GM23248 (cell line): ENCODE measurements around the gene ARAP3. TPM values are rescaled to one million over a fixed set of nuclear protein-coding genes. Genes with fewer than 3 reads are reported as not detected.
A peak's percentile ranks its signal among the peaks of the same experiment; 100 is the strongest.
"Not testable (repeated sequence)": the region's sequence is repeated elsewhere in the genome, so short reads cannot be mapped to it uniquely, and the experiment has no call there.

Experiments
- DNase-seq: peaks from one replicate; pipeline ENCODE4 v3.0.0-alpha.2; 2015
- H2AFZ ChIP-seq: fragments of 200-600 bp; sonication (generic); 2 replicates; pipeline ENCODE4 v1.6.1; 2016; ENCODE audit warnings: antibody characterized with exemption
- H3F3A ChIP-seq: fragments of 200-600 bp; sonication (generic); 2 replicates; pipeline ENCODE4 v1.6.1; 2016; ENCODE audit warnings: mild to moderate bottlenecking, antibody characterized with exemption, mixed run types; ENCODE audit not compliant: insufficient read depth
- H3K27ac ChIP-seq: fragments of 200-600 bp; sonication (generic); 2 replicates; pipeline ENCODE4 v1.5.1; 2016; ENCODE audit warnings: mild to moderate bottlenecking
- H3K27me3 ChIP-seq: fragments of 200-600 bp; sonication (generic); replicated peaks from 2 replicates; pipeline ENCODE4 v1.6.1; 2016; ENCODE audit warnings: mild to moderate bottlenecking; ENCODE audit not compliant: insufficient read depth
- H3K36me3 ChIP-seq: fragments of 200-600 bp; sonication (generic); 2 replicates; pipeline ENCODE4 v1.6.1; 2016; ENCODE audit warnings: low read depth, mild to moderate bottlenecking
- H3K4me1 ChIP-seq: fragments of 200-600 bp; sonication (generic); 2 replicates; pipeline ENCODE4 v1.6.1; 2016; ENCODE audit warnings: mild to moderate bottlenecking; ENCODE audit not compliant: insufficient read depth
- H3K4me2 ChIP-seq: fragments of 200-600 bp; sonication (generic); one replicate; pipeline ENCODE4 v1.6.1; 2016; ENCODE audit warnings: mild to moderate bottlenecking; ENCODE audit not compliant: unreplicated experiment
- H3K4me3 ChIP-seq: fragments of 200-600 bp; sonication (generic); 2 replicates; pipeline ENCODE4 v1.5.1; 2016; ENCODE audit warnings: mild to moderate bottlenecking
- H3K79me2 ChIP-seq: fragments of 200-600 bp; sonication (generic); 2 replicates; pipeline ENCODE4 v1.6.1; 2016; ENCODE audit warnings: mild to moderate bottlenecking; ENCODE audit not compliant: insufficient read depth
- H3K9ac ChIP-seq: fragments of 200-600 bp; sonication (generic); 2 replicates; pipeline ENCODE4 v1.6.1; 2016; ENCODE audit warnings: mild to moderate bottlenecking
- H3K9me2 ChIP-seq: fragments of 200-600 bp; sonication (generic); 2 replicates; pipeline ENCODE4 v1.6.1; 2016; ENCODE audit warnings: mixed run types, mild to moderate bottlenecking, moderate library complexity; ENCODE audit not compliant: insufficient read depth
- H3K9me3 ChIP-seq: fragments of 200-600 bp; sonication (generic); one replicate; pipeline ENCODE4 v1.6.1; 2017; ENCODE audit warnings: low read depth
- H4K20me1 ChIP-seq: fragments of 200-600 bp; sonication (generic); 2 replicates; pipeline ENCODE4 v1.6.0; 2016; ENCODE audit not compliant: insufficient read depth
- EZH2 ChIP-seq: fragments of 200-600 bp; sonication (generic); IDR thresholded peaks from 2 replicates; pipeline ENCODE4 v1.6.1; 2018; ENCODE audit warnings: antibody characterized with exemption, mild to moderate bottlenecking; ENCODE audit not compliant: insufficient read depth, poor library complexity, severe bottlenecking
- EZH2phosphoT487 ChIP-seq: fragments of 200-600 bp; sonication (generic); IDR thresholded peaks from 2 replicates; pipeline ENCODE4 v1.6.1; 2018; ENCODE audit warnings: antibody characterized with exemption, moderate library complexity, mild to moderate bottlenecking, low read depth; ENCODE audit not compliant: insufficient read depth
- WGBS, 2 experiments: methylation state at CpG; one replicate each; pipeline ENCODE4 v1.1.6; 2015 to 2017; ENCODE audit warnings: low lambda C conversion rate in 2 of 2, low coverage in 1 of 2; ENCODE audit errors: missing lambda C conversion rate in 2 of 2; 5-methylcytosine and 5-hydroxymethylcytosine counted together
- in situ Hi-C: fragments of 300-500 bp; cut with MboI; formaldehyde crosslinking; loops from 2 replicates; pipeline ENCODE4 v1.15.0; 2020
- polyA plus RNA-seq: library from polyadenylated mRNA; unstranded; fragments of >200 nt; fragmentation: Nextera tagmentation; extraction: Ambion mirVana; gene quantifications from 2 replicates; pipeline ENCODE4 v1.2.1, GENCODE V29; 2016
- total RNA-seq: library from RNA; depleted of rRNA; stranded (reverse); fragments of >200 nt; shearing (Covaris generic); gene quantifications from 2 replicates; pipeline ENCODE4 v1.2.3, GENCODE V29; 2014; rRNA removed

The ARAP3 gene
- total RNA-seq (2.2 and 3.9 TPM in 2 replicates), polyA plus RNA-seq (2.2 TPM in 2 replicates)

- in situ Hi-C loops, result loop anchor here (25.0 kb wide), 1 partner anchor 455 kb away; no protein-coding TSS in a partner anchor
- Histone ChIP-seq H3K9me3 (no peaks in the 10 kb centered on the region), H3K4me1 (peaks cover 11% of the 10 kb centered on the region), H3K9me2 (no peaks in the 10 kb centered on the region), H4K20me1 (no peaks in the 10 kb centered on the region), H3K27me3 (no peaks in the 10 kb centered on the region), H3F3A (peaks cover 12% of the 10 kb centered on the region; the same call in 1 of the 2 replicates), H2AFZ (peak within 1 kb of the TSS; percentile 82), H3K9ac (peak within 1 kb of the TSS; percentile 77), H3K79me2 (no peaks in the 10 kb centered on the region), H3K36me3 (no peaks in the 10 kb centered on the region), H3K4me2 (peak within 1 kb of the TSS; percentile 57), H3K27ac (peak within 1 kb of the TSS; percentile 55), H3K4me3 (peak within 1 kb of the TSS; percentile 58)
- no peak for TF ChIP-seq EZH2
- no peak for TF ChIP-seq EZH2phosphoT487
- DNase-seq, result peak; percentile 96
- 10 to 12% methylated on average over 29 to 58 of the region's 77 CpGs for WGBS, 2 experiments
Observed at GRCh38 chr5:141681695-141682641, at the start of gene ARAP3. Gene ARAP3 (minus strand): TSS chr5:141682230. CDS start chr5:141680486, 1,744 bp downstream.

GRCh38 chr5:141729387-141730006 lies 47.5 kb upstream of the ARAP3 start:
- no peaks in the 10 kb centered on the region for H4K20me1 ChIP-seq
- no peak overlapping the region for H3K27ac ChIP-seq
- H3K9ac ChIP-seq, result no peak overlapping the region
- no peaks in the 10 kb centered on the region; the same call in 1 of the 2 replicates for H3K27me3 ChIP-seq
- WGBS, 2 experiments, result 35 to 44% methylated on average over 6 of the region's 6 CpGs
- in situ Hi-C loops, result no loop called here
- DNase-seq, result no peak
- TF ChIP-seq EZH2phosphoT487 (no peak), EZH2 (no peak)
- H3F3A ChIP-seq, result no peaks in the 10 kb centered on the region
- H3K4me1 ChIP-seq, result no peaks in the 10 kb centered on the region
- no peaks in the 10 kb centered on the region for H3K9me3 ChIP-seq
- H3K9me2 ChIP-seq, result no peaks in the 10 kb centered on the region
- H3K79me2 ChIP-seq, result no peaks in the 10 kb centered on the region
- no peaks in the 10 kb centered on the region for H3K36me3 ChIP-seq
- no peak overlapping the region for H3K4me3 ChIP-seq
- no peak overlapping the region for H2AFZ ChIP-seq
- no peak overlapping the region for H3K4me2 ChIP-seq

GRCh38 chr5:141725891-141726290 lies 43.9 kb upstream of the ARAP3 start:
- in situ Hi-C loops, result no loop called here
- 30 to 50% methylated on average over 3 of the region's 3 CpGs for WGBS, 2 experiments
- H3K9me2 ChIP-seq, result no peaks in the 10 kb centered on the region
- H3K27ac ChIP-seq, result no peak overlapping the region
- no peaks in the 10 kb centered on the region for H3K4me1 ChIP-seq
- H3K27me3 ChIP-seq, result no peaks in the 10 kb centered on the region; the same call in 1 of the 2 replicates
- no peak overlapping the region for H3K4me2 ChIP-seq
- no peaks in the 10 kb centered on the region for H4K20me1 ChIP-seq
- no peak overlapping the region for H3K4me3 ChIP-seq
- H2AFZ ChIP-seq, result no peak overlapping the region
- no peaks in the 10 kb centered on the region for H3F3A ChIP-seq
- H3K79me2 ChIP-seq, result no peaks in the 10 kb centered on the region
- no peaks in the 10 kb centered on the region for H3K36me3 ChIP-seq
- TF ChIP-seq EZH2phosphoT487 (no peak), EZH2 (no peak)
- H3K9me3 ChIP-seq, result no peaks in the 10 kb centered on the region
- no peak overlapping the region for H3K9ac ChIP-seq
- DNase-seq, result peak; percentile 40

GRCh38 chr5:141725174-141725573 lies 43.1 kb upstream of the ARAP3 start:
- H3K9me3 ChIP-seq, H3K4me2 ChIP-seq, in situ Hi-C loops, H3K4me1 ChIP-seq, H3K9me2 ChIP-seq, H3K9ac ChIP-seq, H3K27ac ChIP-seq, H3K27me3 ChIP-seq, H4K20me1 ChIP-seq, H3K36me3 ChIP-seq, DNase-seq, H3F3A ChIP-seq, H2AFZ ChIP-seq, H3K4me3 ChIP-seq, H3K79me2 ChIP-seq: not testable (repeated sequence)
- WGBS, 2 experiments, result 56 to 64% methylated on average over 5 of the region's 5 CpGs
